Measurements from ENCODE around the gene PRKN. TPM values are rescaled to one million over a fixed set of nuclear protein-coding genes. Genes with fewer than 3 reads are reported as not detected.

PRKN gene
- total and polyA plus RNA-seq, 2 experiments from 2014 or later = 1.2 to 2.3 TPM

DNA sequence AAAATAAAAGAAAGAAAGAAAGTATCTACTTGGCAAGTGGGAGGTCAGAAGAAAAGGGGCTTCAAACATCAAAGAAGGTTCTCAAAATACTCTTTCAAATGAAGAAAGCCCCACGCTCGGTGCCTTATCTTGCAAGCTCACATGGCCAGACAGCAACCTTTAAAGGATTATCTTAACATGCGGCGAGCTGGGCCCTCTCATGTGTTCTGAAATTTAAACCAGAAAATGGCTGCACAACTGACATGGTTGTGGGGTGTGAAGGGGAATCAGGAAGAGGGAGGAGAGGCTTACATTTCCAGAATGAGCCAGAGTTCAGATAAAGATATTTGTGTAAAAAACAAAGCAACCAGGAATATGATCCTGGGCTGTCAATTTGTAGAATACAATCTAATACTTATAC, 363.1 kb downstream of the PRKN start:
- DNase-seq = no peak
- Histone ChIP-seq H3K9me2 (ENCODE audit: insufficient read depth) (no peaks in the 10 kb centered on the region), H3K79me2 (ENCODE audit: insufficient read depth) (no peaks in the 10 kb centered on the region), H3F3A (ENCODE audit: insufficient read depth) (no peaks in the 10 kb centered on the region), H3K27me3 (replicated peaks; ENCODE audit: insufficient read depth) (no peaks in the 10 kb centered on the region), H4K20me1 (ENCODE audit: insufficient read depth) (no peaks in the 10 kb centered on the region), H3K27ac (no peak overlapping the region), H3K36me3 (ENCODE audit: low read depth) (no peaks in the 10 kb centered on the region), H3K9ac (no peak overlapping the region), H3K4me2 (ENCODE audit: unreplicated experiment) (no peak overlapping the region), H3K9me3 (ENCODE audit: low read depth) (no peaks in the 10 kb centered on the region), H3K4me3 (no peak overlapping the region), H2AFZ (no peak overlapping the region), H3K4me1 (ENCODE audit: insufficient read depth) (no peaks in the 10 kb centered on the region)
- no peak for TF ChIP-seq EZH2 (IDR thresholded peaks at IDR 0.05; ENCODE audit: insufficient read depth, poor library complexity, severe bottlenecking)
- no peak for TF ChIP-seq EZH2phosphoT487 (IDR thresholded peaks at IDR 0.05; ENCODE audit: insufficient read depth, low read depth)
- WGBS, 2 experiments (ENCODE audit: low coverage in 1 of 2, low lambda C conversion rate in 2 of 2, missing lambda C conversion rate in 2 of 2) = 80 to 82% methylated on average over 4 of the region's 4 CpGs
- in situ Hi-C loops (cut with MboI) = no loop called here

DNA sequence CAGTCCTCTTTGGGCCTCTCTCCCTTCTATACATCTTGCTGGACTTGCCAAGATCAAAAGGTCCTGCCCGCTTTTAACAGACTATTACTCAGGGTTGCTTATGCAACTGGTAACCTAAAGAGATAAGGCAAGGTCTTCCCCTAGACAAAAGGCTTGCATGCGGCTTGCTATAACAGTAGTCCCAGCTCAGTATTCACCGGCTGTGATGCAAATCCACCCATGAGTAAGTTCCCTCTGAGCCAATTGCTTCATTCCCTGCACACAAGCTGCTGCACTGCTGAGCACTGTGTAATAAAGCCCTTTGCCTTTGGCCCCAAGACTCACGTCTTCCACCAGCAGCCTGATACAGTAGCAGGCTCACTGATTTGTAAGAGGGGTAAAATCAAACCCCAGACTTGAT, 363.8 kb downstream of the PRKN start:
- H3K36me3 ChIP-seq (ENCODE audit: low read depth) = no peaks in the 10 kb centered on the region
- in situ Hi-C loops (cut with MboI) = no loop called here
- no peak overlapping the region for H3K9ac ChIP-seq
- H3K4me3 ChIP-seq = no peak overlapping the region
- no peaks in the 10 kb centered on the region for H3K79me2 ChIP-seq (ENCODE audit: insufficient read depth)
- DNase-seq = peak; percentile 23
- 50 to 53% methylated on average over 4 of the region's 4 CpGs for WGBS, 2 experiments (ENCODE audit: low coverage in 1 of 2, low lambda C conversion rate in 2 of 2, missing lambda C conversion rate in 2 of 2)
- no peaks in the 10 kb centered on the region for H3K4me1 ChIP-seq (ENCODE audit: insufficient read depth)
- no peak overlapping the region for H3K4me2 ChIP-seq (ENCODE audit: unreplicated experiment)
- H4K20me1 ChIP-seq (ENCODE audit: insufficient read depth) = no peaks in the 10 kb centered on the region
- H3K27ac ChIP-seq = no peak overlapping the region
- no peaks in the 10 kb centered on the region for H3K9me2 ChIP-seq (ENCODE audit: insufficient read depth)
- H3K27me3 ChIP-seq (replicated peaks; ENCODE audit: insufficient read depth) = no peaks in the 10 kb centered on the region
- H3K9me3 ChIP-seq (ENCODE audit: low read depth) = no peaks in the 10 kb centered on the region
- no peaks in the 10 kb centered on the region for H3F3A ChIP-seq (ENCODE audit: insufficient read depth)
- TF ChIP-seq EZH2 (IDR thresholded peaks at IDR 0.05; ENCODE audit: insufficient read depth, poor library complexity, severe bottlenecking) = no peak
- no peak for TF ChIP-seq EZH2phosphoT487 (IDR thresholded peaks at IDR 0.05; ENCODE audit: insufficient read depth, low read depth)
- H2AFZ ChIP-seq = no peak overlapping the region

DNA sequence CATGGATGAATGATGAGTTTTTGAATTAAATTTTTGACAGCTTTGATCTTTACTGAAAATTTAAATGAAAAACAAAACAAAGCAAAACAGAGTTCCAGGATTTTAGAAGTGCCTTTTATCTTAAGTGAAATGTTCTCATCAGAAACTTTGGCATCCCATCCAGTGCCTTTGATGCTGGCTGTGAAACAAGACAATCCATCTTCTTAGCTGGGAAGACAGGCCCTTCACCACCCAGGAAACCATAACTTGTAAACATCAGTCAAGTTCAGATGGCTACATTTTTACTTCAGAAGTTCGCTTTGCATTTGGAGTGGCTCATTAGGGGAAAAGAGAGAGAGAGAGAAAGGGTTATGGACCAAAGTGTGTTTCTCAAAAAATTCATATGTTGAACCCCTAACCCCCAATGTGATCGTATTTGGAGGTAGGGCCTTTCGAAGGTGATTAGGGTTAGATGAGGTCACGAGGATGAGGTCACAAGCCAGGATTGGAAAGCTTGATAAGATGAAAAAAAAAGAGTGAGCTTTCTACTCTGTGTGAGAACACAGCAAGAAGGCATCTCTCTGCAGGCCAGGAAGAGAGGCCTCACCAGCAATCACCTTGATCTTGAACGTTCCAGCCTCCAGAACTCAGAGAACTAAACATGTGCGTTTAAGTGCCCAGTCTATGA, 366.5 kb downstream of the PRKN start:
- Histone ChIP-seq H3K4me2 (ENCODE audit: unreplicated experiment) (no peak overlapping the region), H3F3A (ENCODE audit: insufficient read depth) (no peaks in the 10 kb centered on the region), H4K20me1 (ENCODE audit: insufficient read depth) (no peaks in the 10 kb centered on the region), H2AFZ (peak overlapping the region; percentile 28; the same call in 1 of the 2 replicates), H3K4me3 (no peak overlapping the region), H3K27ac (no peak overlapping the region), H3K9ac (no peak overlapping the region), H3K9me2 (ENCODE audit: insufficient read depth) (no peaks in the 10 kb centered on the region), H3K27me3 (replicated peaks; ENCODE audit: insufficient read depth) (no peaks in the 10 kb centered on the region), H3K79me2 (ENCODE audit: insufficient read depth) (no peaks in the 10 kb centered on the region), H3K9me3 (ENCODE audit: low read depth) (no peaks in the 10 kb centered on the region), H3K4me1 (ENCODE audit: insufficient read depth) (no peaks in the 10 kb centered on the region), H3K36me3 (ENCODE audit: low read depth) (no peaks in the 10 kb centered on the region)
- DNase-seq = no peak
- 44 to 45% methylated on average over 6 of the region's 6 CpGs for WGBS, 2 experiments (ENCODE audit: low coverage in 1 of 2, low lambda C conversion rate in 2 of 2, missing lambda C conversion rate in 2 of 2)
- TF ChIP-seq EZH2 (IDR thresholded peaks at IDR 0.05; ENCODE audit: insufficient read depth, poor library complexity, severe bottlenecking) (no peak), EZH2phosphoT487 (IDR thresholded peaks at IDR 0.05; ENCODE audit: insufficient read depth, low read depth) (no peak)
- in situ Hi-C loops (cut with MboI) = no loop called here

DNA sequence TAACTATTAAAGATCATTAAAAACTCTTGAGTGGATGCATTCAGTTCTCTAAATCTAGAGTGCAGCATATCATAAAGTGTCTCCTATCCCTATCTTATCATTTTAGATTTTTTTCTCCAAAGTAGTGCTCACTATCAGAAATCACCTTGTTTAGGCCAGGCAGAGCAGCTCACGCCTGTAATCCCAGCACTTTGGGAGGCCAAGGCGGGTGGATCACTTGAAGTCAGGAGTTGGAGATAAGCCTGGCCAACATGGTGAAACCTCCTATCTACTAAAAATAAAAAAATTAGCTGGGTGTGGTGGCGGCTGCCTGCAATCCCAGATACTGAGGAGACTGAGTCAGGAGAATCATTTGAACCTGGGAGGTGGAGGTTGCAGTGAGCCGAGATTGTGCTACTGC, 368.9 kb downstream of the PRKN start:
- Histone ChIP-seq H3K9ac (no peak overlapping the region), H2AFZ (no peak overlapping the region), H3K27ac (no peak overlapping the region), H3K4me2 (ENCODE audit: unreplicated experiment) (no peak overlapping the region), H3K36me3 (ENCODE audit: low read depth) (no peaks in the 10 kb centered on the region), H4K20me1 (ENCODE audit: insufficient read depth) (no peaks in the 10 kb centered on the region), H3K27me3 (replicated peaks; ENCODE audit: insufficient read depth) (no peaks in the 10 kb centered on the region), H3K9me3 (ENCODE audit: low read depth) (no peaks in the 10 kb centered on the region), H3K4me3 (no peak overlapping the region), H3F3A (ENCODE audit: insufficient read depth) (no peaks in the 10 kb centered on the region), H3K9me2 (ENCODE audit: insufficient read depth) (no peaks in the 10 kb centered on the region), H3K79me2 (ENCODE audit: insufficient read depth) (no peaks in the 10 kb centered on the region), H3K4me1 (ENCODE audit: insufficient read depth) (no peaks in the 10 kb centered on the region)
- WGBS, 2 experiments (ENCODE audit: low coverage in 1 of 2, low lambda C conversion rate in 2 of 2, missing lambda C conversion rate in 2 of 2) = 80 to 85% methylated on average over 4 of the region's 4 CpGs
- TF ChIP-seq EZH2phosphoT487 (IDR thresholded peaks at IDR 0.05; ENCODE audit: insufficient read depth, low read depth) (no peak), EZH2 (IDR thresholded peaks at IDR 0.05; ENCODE audit: insufficient read depth, poor library complexity, severe bottlenecking) (no peak)
- in situ Hi-C loops (cut with MboI) = no loop called here
- DNase-seq = no peak
